ENCODE results near the gene RPLP2.

Gene RPLP2

GRCh38 chr11:823441-824291 is 13.9 kb downstream of the RPLP2 start:
- DNase-seq (ENCODE audit: low read depth in 2 of 2): no peak

GRCh38 chr11:824292-824880 is 14.6 kb downstream of the RPLP2 start:
- no peak for DNase-seq (ENCODE audit: low read depth in 2 of 2)

- DNase-seq (ENCODE audit: low read depth in 2 of 2): no peak
Measured at GRCh38 chr11:824942-825341, 15.2 kb downstream of the RPLP2 start.

- DNase-seq (ENCODE audit: low read depth in 2 of 2): no peak
Measured at GRCh38 chr11:825366-826226, 15.8 kb downstream of the RPLP2 start.

- no peak for DNase-seq (ENCODE audit: low read depth in 2 of 2)
Measured at GRCh38 chr11:826227-826621, 16.5 kb downstream of the RPLP2 start.

- no peak for DNase-seq (ENCODE audit: low read depth in 2 of 2)
Measured at GRCh38 chr11:826836-827145, 17.0 kb downstream of the RPLP2 start.

GRCh38 chr11:827146-827896 is 17.6 kb downstream of the RPLP2 start:
- DNase-seq (ENCODE audit: low read depth in 2 of 2): no peak

GRCh38 chr11:827897-828192 is 18.1 kb downstream of the RPLP2 start, which contains the start of gene CRACR2B:
Gene CRACR2B (plus strand): TSS chr11:827919. CDS start chr11:828608, 689 bp downstream.
- DNase-seq (ENCODE audit: low read depth in 2 of 2): no peak

GRCh38 chr11:828506-829175 is 18.9 kb downstream of the RPLP2 start:
- no peak for DNase-seq (ENCODE audit: low read depth in 2 of 2)

GRCh38 chr11:829176-829846 is 19.5 kb downstream of the RPLP2 start:
- no peak for DNase-seq (ENCODE audit: low read depth in 2 of 2)

- DNase-seq (ENCODE audit: low read depth in 2 of 2): no peak
Measured at GRCh38 chr11:829847-830294, 20.1 kb downstream of the RPLP2 start.

- peak; percentile 30 to 63 for DNase-seq (ENCODE audit: low read depth in 2 of 2)
Measured at GRCh38 chr11:830295-831117, 20.7 kb downstream of the RPLP2 start.

GRCh38 chr11:831118-831864 is 21.5 kb downstream of the RPLP2 start:
- DNase-seq (ENCODE audit: low read depth in 2 of 2): no peak

GRCh38 chr11:831961-832528 is 22.3 kb downstream of the RPLP2 start:
- DNase-seq (ENCODE audit: low read depth in 2 of 2): no peak

- peak in 1 of 2 donors; percentile 50 for DNase-seq (ENCODE audit: low read depth in 2 of 2)
Measured at GRCh38 chr11:832529-833113, 22.9 kb downstream of the RPLP2 start, which contains the start of gene CD151. Gene CD151 (plus strand): TSS chr11:832952. CDS start chr11:836070, 3,118 bp downstream.

GRCh38 chr11:833114-833791 is 23.5 kb downstream of the RPLP2 start:
- no peak for DNase-seq (ENCODE audit: low read depth in 2 of 2)

GRCh38 chr11:833849-834311 is 24.1 kb downstream of the RPLP2 start:
- DNase-seq (ENCODE audit: low read depth in 2 of 2): no peak

Measured in stimulated activated CD8-positive, alpha-beta memory T cell treated with anti-CD3 and anti-CD28 coated beads, Interleukin-7, amount 100 ng/mL, for 4 hours (primary cell).